SU-DHL-6 (cell line): Measurements from ENCODE around the gene IFNA4.
"Not testable (repeated sequence)": the region's sequence is repeated elsewhere in the genome, so short reads cannot be mapped to it uniquely, and the experiment has no call there.

Source experiments
- H2AFZ ChIP-seq: fragments of 200-600 bp; sonication (generic); 2 replicates; pipeline ENCODE4 v1.6.1; 2014; ENCODE audit warnings: low read depth, mild to moderate bottlenecking, moderate library complexity, mixed read lengths, antibody characterized with exemption, low read length; ENCODE audit not compliant: severe bottlenecking
- H3F3A ChIP-seq: fragments of 200-600 bp; shearing (Covaris generic); 2 replicates; pipeline ENCODE4 v1.6.0; 2016; ENCODE audit warnings: antibody characterized with exemption, mild to moderate bottlenecking; ENCODE audit not compliant: insufficient read depth
- H3K27ac ChIP-seq: fragments of 200-600 bp; sonication (generic); 2 replicates; pipeline ENCODE4 v1.5.1; 2016; ENCODE audit warnings: low read depth, mild to moderate bottlenecking, low read length, moderate library complexity, mixed read lengths
- H3K27me3 ChIP-seq: fragments of 200-600 bp; sonication (generic), shearing (Covaris generic); 2 replicates; pipeline ENCODE4 v1.6.0; 2014; ENCODE audit warnings: mild to moderate bottlenecking, low read length
- H3K36me3 ChIP-seq: fragments of 200-600 bp; sonication (generic); 2 replicates; pipeline ENCODE4 v1.6.1; 2014; ENCODE audit warnings: mild to moderate bottlenecking, low read length, mixed read lengths
- H3K4me2 ChIP-seq: fragments of 300-600, 200-600 bp; shearing (Covaris generic), sonication (generic); 2 replicates; pipeline ENCODE4 v1.6.0; 2014; ENCODE audit warnings: low read length, low read depth, mild to moderate bottlenecking; ENCODE audit not compliant: poor library complexity, severe bottlenecking
- H3K4me3 ChIP-seq: fragments of 200-600 bp; sonication (generic); 2 replicates; pipeline ENCODE4 v1.5.1; 2014; ENCODE audit warnings: antibody characterized with exemption, low read length, mild to moderate bottlenecking, mixed read lengths; ENCODE audit not compliant: insufficient read depth, poor library complexity, severe bottlenecking
- H3K79me2 ChIP-seq: fragments of 200-600 bp; sonication (generic); 2 replicates; pipeline ENCODE4 v1.6.1; 2014; ENCODE audit warnings: mild to moderate bottlenecking, low read length, moderate library complexity; ENCODE audit not compliant: insufficient read depth
- H3K9ac ChIP-seq: fragments of 200-600 bp; sonication (generic); 2 replicates; pipeline ENCODE4 v1.7.0; 2014; ENCODE audit warnings: mild to moderate bottlenecking, low read length
- H3K9me2 ChIP-seq: fragments of 200-600 bp; sonication (generic); replicated peaks from 2 replicates; pipeline ENCODE4 v1.6.1; 2014; ENCODE audit warnings: low read length; ENCODE audit not compliant: insufficient read depth
- H3K9me3 ChIP-seq: fragments of 200-600 bp; sonication (generic); 2 replicates; pipeline ENCODE4 v1.6.1; 2014; ENCODE audit warnings: low read length, mixed read lengths; ENCODE audit not compliant: insufficient read depth
- H4K20me1 ChIP-seq: fragments of 200-600 bp; sonication (generic); 2 replicates; pipeline ENCODE4 v1.6.1; 2014; ENCODE audit warnings: low read depth, mild to moderate bottlenecking, antibody characterized with exemption, low read length, moderate library complexity, mixed read lengths
- EZH2phosphoT487 ChIP-seq: fragments of 200-600 bp; sonication (generic), shearing (Covaris generic); conservative IDR thresholded peaks from 2 replicates; pipeline ENCODE4 v1.6.1; 2018; ENCODE audit warnings: mild to moderate bottlenecking, antibody characterized with exemption, low read length, moderate library complexity, mixed read lengths
- TF ChIP-seq, protein P1 (sequence below): fragments of 200-600 bp; sonication (generic); IDR thresholded peaks from one replicate; pipeline ENCODE4 v1.5.1; 2017; ENCODE audit warnings: antibody characterized with exemption, mild to moderate bottlenecking, low read length, moderate library complexity; ENCODE audit not compliant: insufficient read depth, poor library complexity, severe bottlenecking

IFNA4 gene

DNA sequence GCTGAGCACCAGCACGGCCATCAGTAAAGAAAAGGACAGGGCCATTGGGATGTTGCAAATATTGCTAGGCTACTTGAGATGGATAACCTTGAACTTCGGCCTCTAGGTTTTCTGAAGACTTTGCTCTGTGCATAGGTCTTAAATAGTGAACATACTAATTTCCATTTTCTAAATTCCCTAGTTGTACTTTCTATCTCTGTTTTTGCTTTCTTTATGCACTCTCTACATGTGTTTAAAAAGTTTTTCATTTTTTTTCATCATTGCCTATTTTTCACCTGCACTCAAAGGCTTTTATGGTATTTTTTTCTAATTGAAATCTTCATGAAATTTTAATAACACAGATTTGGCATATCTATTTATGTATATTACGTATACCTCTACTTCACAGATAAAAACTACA is at the start of gene IFNA4:
IFNA4 (minus strand) TSS at position 101 of the 400 bp plus-strand sequence; CDS start at position 45, 56 bp downstream.
- H3K27me3 ChIP-seq, H3K9ac ChIP-seq, H3K9me3 ChIP-seq, H4K20me1 ChIP-seq, H3K4me3 ChIP-seq, H3K27ac ChIP-seq, H3F3A ChIP-seq, H3K9me2 ChIP-seq, H3K36me3 ChIP-seq, H3K4me2 ChIP-seq, H2AFZ ChIP-seq, H3K79me2 ChIP-seq: not testable (repeated sequence)

- H3K36me3 ChIP-seq, H3K4me3 ChIP-seq, H3K4me2 ChIP-seq, H3K9me3 ChIP-seq, H3K9ac ChIP-seq, H2AFZ ChIP-seq, H3K9me2 ChIP-seq, H3K27me3 ChIP-seq, H3K27ac ChIP-seq, H3F3A ChIP-seq, H4K20me1 ChIP-seq, H3K79me2 ChIP-seq: not testable (repeated sequence)
Measured at GRCh38 chr9:21236360-21236714, 49.0 kb upstream of the IFNA4 start.

DNA sequence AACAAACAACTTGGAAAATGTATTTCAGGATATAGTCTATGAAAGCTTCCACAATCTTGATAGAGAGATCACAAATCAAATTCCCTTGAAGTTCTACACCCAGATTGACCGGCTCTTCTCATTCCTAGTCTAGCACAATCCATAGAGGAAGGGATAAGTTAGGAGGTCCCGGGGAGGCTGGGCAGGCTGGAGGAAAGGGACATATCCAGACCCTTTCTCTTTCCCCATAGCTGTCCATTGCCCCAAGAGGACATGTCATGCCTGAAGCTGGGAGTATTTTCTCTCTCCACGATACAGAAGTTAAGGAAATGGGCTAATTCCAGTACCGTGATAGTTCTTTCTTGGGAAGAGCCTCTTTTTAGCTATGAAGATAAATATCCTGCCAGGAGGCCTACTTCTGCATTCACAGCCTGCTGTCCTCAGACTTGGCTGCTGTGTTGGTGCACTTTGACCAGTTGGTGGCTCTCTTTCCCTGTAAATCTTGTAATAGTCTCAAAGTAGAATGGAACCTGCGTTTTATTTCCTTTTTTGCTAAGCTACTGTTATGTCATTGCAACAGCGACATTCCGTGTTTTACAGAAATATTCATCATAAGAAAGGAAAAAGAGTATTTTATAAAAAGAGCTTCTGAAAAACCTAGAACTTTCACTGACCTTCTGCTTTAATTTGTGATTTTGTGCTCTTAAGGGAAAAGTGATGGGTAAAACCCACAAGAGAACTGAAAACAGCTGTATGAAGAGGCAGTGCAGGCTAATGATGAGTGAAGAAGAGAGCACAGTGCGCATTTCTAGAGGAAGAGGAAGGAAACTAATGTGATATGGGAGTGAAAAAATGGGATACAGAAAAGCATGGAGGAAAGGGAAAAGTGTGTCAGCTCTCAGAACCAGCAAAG is 48.3 kb upstream of the IFNA4 start:
- TF ChIP-seq, protein P1, sequence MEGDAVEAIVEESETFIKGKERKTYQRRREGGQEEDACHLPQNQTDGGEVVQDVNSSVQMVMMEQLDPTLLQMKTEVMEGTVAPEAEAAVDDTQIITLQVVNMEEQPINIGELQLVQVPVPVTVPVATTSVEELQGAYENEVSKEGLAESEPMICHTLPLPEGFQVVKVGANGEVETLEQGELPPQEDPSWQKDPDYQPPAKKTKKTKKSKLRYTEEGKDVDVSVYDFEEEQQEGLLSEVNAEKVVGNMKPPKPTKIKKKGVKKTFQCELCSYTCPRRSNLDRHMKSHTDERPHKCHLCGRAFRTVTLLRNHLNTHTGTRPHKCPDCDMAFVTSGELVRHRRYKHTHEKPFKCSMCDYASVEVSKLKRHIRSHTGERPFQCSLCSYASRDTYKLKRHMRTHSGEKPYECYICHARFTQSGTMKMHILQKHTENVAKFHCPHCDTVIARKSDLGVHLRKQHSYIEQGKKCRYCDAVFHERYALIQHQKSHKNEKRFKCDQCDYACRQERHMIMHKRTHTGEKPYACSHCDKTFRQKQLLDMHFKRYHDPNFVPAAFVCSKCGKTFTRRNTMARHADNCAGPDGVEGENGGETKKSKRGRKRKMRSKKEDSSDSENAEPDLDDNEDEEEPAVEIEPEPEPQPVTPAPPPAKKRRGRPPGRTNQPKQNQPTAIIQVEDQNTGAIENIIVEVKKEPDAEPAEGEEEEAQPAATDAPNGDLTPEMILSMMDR = peak; percentile 80
- H3K9me3 ChIP-seq, H3K4me3 ChIP-seq, H3K9me2 ChIP-seq, H4K20me1 ChIP-seq, H3K79me2 ChIP-seq, H3K36me3 ChIP-seq, H3K9ac ChIP-seq, H3K27ac ChIP-seq, H3K4me2 ChIP-seq, H2AFZ ChIP-seq, H3F3A ChIP-seq, H3K27me3 ChIP-seq: not testable (repeated sequence)

- no peak overlapping the region for H2AFZ ChIP-seq
- no peak overlapping the region for H3K9ac ChIP-seq
- no peaks in the 10 kb centered on the region for H3K79me2 ChIP-seq
- no peaks in the 10 kb centered on the region for H3K27me3 ChIP-seq
- H3F3A ChIP-seq = no peaks in the 10 kb centered on the region
- no peaks in the 10 kb centered on the region for H3K36me3 ChIP-seq
- no peak overlapping the region for H3K4me2 ChIP-seq
- no peak overlapping the region for H3K27ac ChIP-seq
- TF ChIP-seq EZH2phosphoT487 = no peak
- TF ChIP-seq, protein P1 = no peak
- H3K9me2 ChIP-seq = no peaks in the 10 kb centered on the region
- H4K20me1 ChIP-seq = no peaks in the 10 kb centered on the region
- H3K9me3 ChIP-seq = no peaks in the 10 kb centered on the region
- no peak overlapping the region for H3K4me3 ChIP-seq
Measured at GRCh38 chr9:21234153-21234687, 46.8 kb upstream of the IFNA4 start.
